Transverse colon (tissue), 4 donors: ENCODE measurements around the gene LCORL. TPM values are rescaled to one million over a fixed set of nuclear protein-coding genes. Genes with fewer than 3 reads are reported as not detected.

Experiments
- DNase-seq: peaks from one replicate; pipeline ENCODE4 v3.0.0-alpha.2; 2019
- H3K27ac ChIP-seq, 4 donors: fragments of 200-600 bp; sonication (generic); 2 replicates each; pipeline ENCODE4 v1.5.1; 2016 to 2018; ENCODE audit warnings: inconsistent platforms in 4 of 4
- H3K27me3 ChIP-seq: fragments of 200-600 bp; sonication (generic); 2 replicates; pipeline ENCODE4 v1.5.1; 2017; ENCODE audit warnings: inconsistent platforms
- H3K36me3 ChIP-seq, 4 donors: fragments of 200-600 bp; sonication (generic); 2 replicates each; pipeline ENCODE4 v1.5.1; 2017 to 2019; ENCODE audit warnings: inconsistent platforms in 4 of 4
- H3K4me1 ChIP-seq, 4 donors: fragments of 200-600 bp; sonication (generic); 2 replicates each; pipeline ENCODE4 v1.5.1; 2017 to 2020; ENCODE audit warnings: inconsistent platforms in 4 of 4
- H3K4me3 ChIP-seq, 4 donors: fragments of 200-600 bp; sonication (generic); 1 replicate in 1 of 4; 2 replicates in 3 of 4; pipeline versions ENCODE4 v1.5.1 to v1.6.1; 2017 to 2019; ENCODE audit warnings: inconsistent platforms in 4 of 4
- H3K9me3 ChIP-seq, 2 donors: fragments of 200-600 bp; sonication (generic); 2 replicates each; pipeline ENCODE4 v1.5.1; 2017 to 2019; ENCODE audit warnings: inconsistent platforms in 2 of 2
- EP300 ChIP-seq: sonication (generic); formaldehyde crosslinking; IDR thresholded peaks from one replicate; pipeline ENCODE4 v1.6.1; 2017; ENCODE audit warnings: antibody characterized with exemption, low read depth
- POLR2A ChIP-seq: fragments of 450-650 bp; IDR thresholded peaks from one replicate; pipeline ENCODE4 v1.6.1; 2016; ENCODE audit warnings: antibody characterized with exemption, mild to moderate bottlenecking, moderate library complexity
- POLR2AphosphoS5 ChIP-seq, 3 donors: sonication (generic); formaldehyde crosslinking; IDR thresholded peaks; one replicate each; pipeline ENCODE4 v1.6.1; 2016; ENCODE audit warnings: antibody characterized with exemption in 3 of 3
- WGBS, 2 donors: methylation state at CpG; one replicate each; pipeline ENCODE4 v1.1.5; 2018; ENCODE audit warnings: low coverage in 1 of 2; 5-methylcytosine and 5-hydroxymethylcytosine counted together
- in situ Hi-C, 4 donors: fragments of 200-750 bp; cut with MboI; loops; one replicate each; pipeline versions ENCODE4 v1.15.0 to v1.15.1; 2017; ENCODE audit warnings: low sequenced_read_pairs in 3 of 4, low pct_ligation_motif_present in 1 of 4, low pct_unique_long_range_greater_than_20kb in 1 of 4
- intact Hi-C: fragments of 100-400 bp; cut with DNase I; formaldehyde crosslinking; loops from one replicate; pipeline ENCODE4 v1.15.1; 2023; ENCODE audit warnings: low total_unique reads
- total RNA-seq, 4 donors: library from RNA; depleted of rRNA; stranded (reverse); fragments of >200 nt; gene quantifications; one replicate each; pipeline ENCODE4 v1.1.0, GENCODE V29; 2016
- TF ChIP-seq, protein P1 (sequence below), 5 experiments: fragments of 200-600 bp in 3 of 5; fragments of 450-650 bp in 2 of 5; sonication (generic) in 3 of 5; IDR thresholded peaks; 1 replicate in 2 of 5; 2 replicates in 3 of 5; pipeline ENCODE4 v1.5.1; 2016 to 2017; ENCODE audit warnings: antibody characterized with exemption in 5 of 5, inconsistent platforms in 3 of 5, mild to moderate bottlenecking in 2 of 5, moderate library complexity in 1 of 5

Gene LCORL
- total RNA-seq, 4 donors from 2014 or later = 14.7 to 162 (median 28.5) TPM

DNA sequence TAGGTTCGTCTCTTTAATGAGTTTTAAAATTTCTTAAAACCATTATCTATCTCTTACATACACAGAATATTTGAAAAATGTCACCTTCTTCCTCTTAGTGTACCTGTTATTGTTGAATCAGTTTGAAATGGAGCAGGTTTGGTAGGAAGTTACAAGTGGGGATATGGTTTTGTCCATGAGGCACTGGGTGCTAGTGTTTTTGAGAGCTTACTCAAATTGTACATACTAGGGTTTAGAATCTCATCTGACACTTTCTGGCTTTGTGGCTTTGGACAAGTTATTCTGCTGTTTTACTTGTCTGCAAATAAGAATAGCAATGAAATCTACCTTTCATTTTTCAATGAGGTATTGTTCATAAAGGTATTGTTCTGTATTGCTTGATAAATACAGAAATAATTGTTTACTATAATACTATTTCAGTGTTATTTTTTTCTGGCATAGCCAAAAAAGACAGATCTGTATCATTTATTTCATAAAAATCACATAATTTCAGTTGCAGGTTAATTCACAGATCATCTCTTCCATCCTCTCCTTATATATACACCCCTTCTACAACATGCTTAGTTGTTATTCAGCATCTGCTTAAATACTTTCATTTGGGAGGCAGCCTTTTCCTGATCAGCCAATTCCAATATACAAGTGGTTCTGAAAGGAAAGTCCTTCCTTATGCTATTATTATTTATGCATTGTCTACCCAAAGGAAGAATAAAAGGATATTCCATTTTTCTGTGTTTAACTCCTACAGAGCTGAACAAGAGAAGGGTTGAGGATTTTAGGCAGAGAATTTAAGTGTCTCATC, 197.5 kb downstream of the LCORL start:
- Histone ChIP-seq H3K27me3 (no peaks in the 10 kb centered on the region), H3K27ac (no peak overlapping the region), H3K9me3 (no peaks in the 10 kb centered on the region), H3K4me1 (no peaks in the 10 kb centered on the region), H3K4me3 (no peak overlapping the region), H3K36me3 (no peaks in the 10 kb centered on the region)
- TF ChIP-seq POLR2A = no peak
- TF ChIP-seq, protein P1, sequence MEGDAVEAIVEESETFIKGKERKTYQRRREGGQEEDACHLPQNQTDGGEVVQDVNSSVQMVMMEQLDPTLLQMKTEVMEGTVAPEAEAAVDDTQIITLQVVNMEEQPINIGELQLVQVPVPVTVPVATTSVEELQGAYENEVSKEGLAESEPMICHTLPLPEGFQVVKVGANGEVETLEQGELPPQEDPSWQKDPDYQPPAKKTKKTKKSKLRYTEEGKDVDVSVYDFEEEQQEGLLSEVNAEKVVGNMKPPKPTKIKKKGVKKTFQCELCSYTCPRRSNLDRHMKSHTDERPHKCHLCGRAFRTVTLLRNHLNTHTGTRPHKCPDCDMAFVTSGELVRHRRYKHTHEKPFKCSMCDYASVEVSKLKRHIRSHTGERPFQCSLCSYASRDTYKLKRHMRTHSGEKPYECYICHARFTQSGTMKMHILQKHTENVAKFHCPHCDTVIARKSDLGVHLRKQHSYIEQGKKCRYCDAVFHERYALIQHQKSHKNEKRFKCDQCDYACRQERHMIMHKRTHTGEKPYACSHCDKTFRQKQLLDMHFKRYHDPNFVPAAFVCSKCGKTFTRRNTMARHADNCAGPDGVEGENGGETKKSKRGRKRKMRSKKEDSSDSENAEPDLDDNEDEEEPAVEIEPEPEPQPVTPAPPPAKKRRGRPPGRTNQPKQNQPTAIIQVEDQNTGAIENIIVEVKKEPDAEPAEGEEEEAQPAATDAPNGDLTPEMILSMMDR (IDR thresholded peaks at IDR 0.05) = no peak
- TF ChIP-seq POLR2AphosphoS5 (IDR thresholded peaks at IDR 0.05) = no peak
- no peak for TF ChIP-seq EP300
- 75 to 79% methylated on average over 1 of the region's 1 CpG for WGBS, 2 donors
- in situ Hi-C loops = loop anchor here in 3 of 4 donors (25.0 kb wide), 3 partner anchors 237 to 763 kb away; partner anchors contain the start of gene LAP3 (in 1 of the 3)
- intact Hi-C loops = no loop called here
- no peak for DNase-seq

- no peak for DNase-seq
- Histone ChIP-seq H3K36me3 (no peaks in the 10 kb centered on the region), H3K27me3 (no peaks in the 10 kb centered on the region), H3K4me1 (peaks cover 0 to under 1% (median 0%) of the 10 kb centered on the region in 4 donors), H3K4me3 (no peak overlapping the region), H3K9me3 (no peaks in the 10 kb centered on the region), H3K27ac (no peak overlapping the region)
- intact Hi-C loops (loop anchor here (10.0 kb wide), 1 partner anchor 778 kb away; no protein-coding TSS in a partner anchor), in situ Hi-C loops (loop anchor here in 3 of 4 donors (25.0 kb wide), 3 partner anchors 230 to 770 kb away; partner anchors contain the start of gene LAP3 (in 1 of the 3))
- no peak for TF ChIP-seq EP300
- TF ChIP-seq, protein P1 (IDR thresholded peaks at IDR 0.05) = peak; percentile 47 to 56 (median 51)
- WGBS, 2 donors = 51 to 53% methylated on average over 5 of the region's 5 CpGs
These were observed 204.5 kb downstream of the LCORL start for GRCh38 chr4:17817027-17817426.

DNA sequence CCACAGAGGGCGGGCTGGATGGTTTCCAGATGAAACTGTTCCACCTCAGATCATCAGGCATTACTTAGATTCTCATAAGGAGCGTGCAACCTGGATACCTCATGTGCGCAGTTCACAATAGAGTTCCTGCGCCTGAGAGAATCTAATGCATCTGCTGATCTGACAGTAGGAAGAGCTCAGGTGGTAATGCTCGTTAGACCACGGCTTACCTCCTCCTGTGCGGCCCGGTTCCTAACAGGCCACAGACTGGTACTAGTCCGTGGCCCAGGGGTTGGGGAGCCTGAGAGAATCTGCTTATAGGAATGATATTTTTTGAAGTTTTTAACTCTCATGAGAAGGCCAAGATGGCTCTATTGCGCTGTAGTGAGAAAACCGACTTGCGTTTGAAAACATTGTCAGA, 205.4 kb downstream of the LCORL start:
- H3K36me3 ChIP-seq = no peaks in the 10 kb centered on the region
- peaks cover 3 to 9% (median 4%) of the 10 kb centered on the region in 4 donors for H3K4me1 ChIP-seq
- H3K9me3 ChIP-seq = no peaks in the 10 kb centered on the region
- intact Hi-C loops (loop anchor here (10.0 kb wide), 1 partner anchor 779 kb away; no protein-coding TSS in a partner anchor), in situ Hi-C loops (loop anchor here in 3 of 4 donors (25.0 kb wide), 3 partner anchors 229 to 771 kb away; partner anchors contain the start of gene LAP3 (in 1 of the 3))
- TF ChIP-seq POLR2AphosphoS5 (IDR thresholded peaks at IDR 0.05) (no peak), POLR2A (no peak), EP300 (no peak)
- TF ChIP-seq, protein P1 (IDR thresholded peaks at IDR 0.05) = no peak
- no peaks in the 10 kb centered on the region for H3K27me3 ChIP-seq
- no peak overlapping the region for H3K27ac ChIP-seq
- 83 to 97% methylated on average over 2 to 12 of the region's 12 CpGs for WGBS, 2 donors
- H3K4me3 ChIP-seq = no peak overlapping the region
- DNase-seq = no peak

- H3K27ac ChIP-seq = no peak overlapping the region
- no peak for DNase-seq
- H3K4me3 ChIP-seq = no peak overlapping the region
- peaks cover 6 to 17% (median 12%) of the 10 kb centered on the region in 4 donors for H3K4me1 ChIP-seq
- no peaks in the 10 kb centered on the region for H3K36me3 ChIP-seq
- in situ Hi-C loops = loop anchor here in 3 of 4 donors (25.0 kb wide), 3 partner anchors 227 to 773 kb away; partner anchors contain the start of gene LAP3 (in 1 of the 3)
- TF ChIP-seq EP300 = no peak
- no peak for TF ChIP-seq POLR2AphosphoS5 (IDR thresholded peaks at IDR 0.05)
- TF ChIP-seq, protein P1 (IDR thresholded peaks at IDR 0.05) = no peak
- no peak for TF ChIP-seq POLR2A
- no peaks in the 10 kb centered on the region for H3K27me3 ChIP-seq
- intact Hi-C loops = loop anchor here (10.0 kb wide), 1 partner anchor 781 kb away; no protein-coding TSS in a partner anchor
- WGBS, 2 donors = 71 to 85% methylated on average over 3 of the region's 3 CpGs
- H3K9me3 ChIP-seq = no peaks in the 10 kb centered on the region
These were observed 207.4 kb downstream of the LCORL start for GRCh38 chr4:17814140-17814539.
